Measurements from ENCODE around the gene SPA17.

Gene SPA17

DNA sequence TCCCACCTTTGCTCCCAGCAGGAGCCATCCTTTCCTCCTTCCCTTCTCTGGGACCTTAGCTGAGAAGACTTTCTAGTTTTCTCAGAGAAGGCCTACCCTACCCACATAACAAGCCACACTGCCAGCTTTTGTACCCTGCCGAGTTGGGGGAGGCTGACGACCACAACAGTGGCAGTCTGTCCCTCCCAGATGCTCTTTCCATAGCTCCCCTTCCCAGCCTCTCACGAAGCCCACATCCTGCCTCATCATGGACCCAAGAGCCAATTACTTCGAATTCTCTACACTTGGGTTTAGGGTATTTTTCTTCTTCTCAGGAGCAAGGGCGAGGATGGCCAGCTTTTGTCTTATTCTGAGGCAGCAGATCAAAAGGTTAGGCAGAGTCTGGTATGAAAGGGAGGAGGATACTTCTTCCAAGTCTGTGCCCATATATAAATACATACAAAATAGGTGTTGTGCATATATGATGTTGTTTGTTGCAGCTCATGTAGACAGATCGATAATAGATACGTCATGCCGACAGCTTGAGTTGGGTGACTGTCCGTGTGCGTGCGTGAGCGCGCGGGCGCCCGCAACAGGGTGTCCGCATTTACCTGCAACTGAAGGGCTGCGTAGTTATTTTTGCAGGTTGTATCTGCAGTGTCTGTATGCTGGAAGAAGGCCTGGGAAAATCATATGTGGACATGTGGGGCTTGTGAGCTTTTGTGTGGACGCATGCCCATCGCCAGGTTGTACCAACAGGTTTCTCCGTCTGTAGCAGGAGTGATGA, 65.2 kb downstream of the SPA17 start:
- no peaks in the 10 kb centered on the region for H3K36me3 ChIP-seq
- peak overlapping the region; percentile 30 to 66 for H3K27ac ChIP-seq
- no peaks in the 10 kb centered on the region for H3K27me3 ChIP-seq
- TF ChIP-seq, protein P1, sequence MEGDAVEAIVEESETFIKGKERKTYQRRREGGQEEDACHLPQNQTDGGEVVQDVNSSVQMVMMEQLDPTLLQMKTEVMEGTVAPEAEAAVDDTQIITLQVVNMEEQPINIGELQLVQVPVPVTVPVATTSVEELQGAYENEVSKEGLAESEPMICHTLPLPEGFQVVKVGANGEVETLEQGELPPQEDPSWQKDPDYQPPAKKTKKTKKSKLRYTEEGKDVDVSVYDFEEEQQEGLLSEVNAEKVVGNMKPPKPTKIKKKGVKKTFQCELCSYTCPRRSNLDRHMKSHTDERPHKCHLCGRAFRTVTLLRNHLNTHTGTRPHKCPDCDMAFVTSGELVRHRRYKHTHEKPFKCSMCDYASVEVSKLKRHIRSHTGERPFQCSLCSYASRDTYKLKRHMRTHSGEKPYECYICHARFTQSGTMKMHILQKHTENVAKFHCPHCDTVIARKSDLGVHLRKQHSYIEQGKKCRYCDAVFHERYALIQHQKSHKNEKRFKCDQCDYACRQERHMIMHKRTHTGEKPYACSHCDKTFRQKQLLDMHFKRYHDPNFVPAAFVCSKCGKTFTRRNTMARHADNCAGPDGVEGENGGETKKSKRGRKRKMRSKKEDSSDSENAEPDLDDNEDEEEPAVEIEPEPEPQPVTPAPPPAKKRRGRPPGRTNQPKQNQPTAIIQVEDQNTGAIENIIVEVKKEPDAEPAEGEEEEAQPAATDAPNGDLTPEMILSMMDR (IDR thresholded peaks at IDR 0.05), result no peak
- H3K4me3 ChIP-seq, result peak overlapping the region; percentile 62 to 64
- no peak for DNase-seq
- H3K4me1 ChIP-seq, result peaks cover 0 to 44% (median 19%) of the 10 kb centered on the region in 4 donors
- intact Hi-C loops (cut with DNase I; ENCODE audit: low total_unique reads), result no loop called here
- H3K9me3 ChIP-seq, result no peaks in the 10 kb centered on the region

DNA sequence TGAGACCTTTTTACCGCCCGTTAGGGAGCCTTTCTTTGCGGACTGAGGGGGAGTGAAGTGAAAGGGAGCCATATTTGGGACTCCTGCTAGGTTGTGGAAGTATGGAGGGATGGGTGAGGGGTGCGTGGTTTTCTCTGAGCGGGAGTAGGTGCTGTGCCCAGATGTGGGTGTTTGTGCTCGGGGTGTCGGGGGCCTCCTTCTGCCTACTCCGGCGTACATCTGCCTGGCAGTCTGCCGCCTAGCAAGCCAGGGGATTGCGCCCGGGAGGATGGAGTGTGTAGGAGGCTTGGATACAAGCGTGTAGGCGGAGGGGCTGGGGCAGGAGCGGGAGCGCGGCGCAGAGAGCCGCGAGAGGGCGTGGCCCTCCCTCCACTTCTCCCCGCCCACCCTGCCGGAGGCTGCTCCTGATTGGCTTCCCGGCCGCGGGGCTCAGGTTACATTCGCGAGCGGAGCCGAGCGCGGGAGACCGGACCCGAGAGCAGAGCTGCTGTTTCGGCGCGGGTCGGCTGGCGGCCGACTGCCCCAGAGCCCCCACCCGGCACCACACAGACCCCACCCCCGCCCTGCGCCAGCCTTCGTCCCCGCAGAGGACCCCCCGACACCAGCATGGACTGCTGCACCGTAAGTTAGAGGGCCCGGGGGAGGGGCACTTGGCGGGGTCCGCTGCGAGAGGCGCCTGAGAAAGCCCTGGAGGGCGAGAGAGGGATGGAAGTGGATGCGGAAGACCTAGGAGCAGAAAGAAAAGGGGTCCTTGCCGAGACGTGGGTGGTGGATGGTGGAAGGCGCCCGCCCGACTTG, 66.0 kb downstream of the SPA17 start, which contains the start of gene NRGN:
TSS of gene NRGN (plus strand) at position 464 of the 798 bp plus-strand sequence. CDS start at position 607, 143 bp downstream.
- intact Hi-C loops (cut with DNase I; ENCODE audit: low total_unique reads), result loop anchor here (10.0 kb wide), 1 partner anchor 55 kb away; no protein-coding TSS in a partner anchor
- Histone ChIP-seq H3K27me3 (no peaks in the 10 kb centered on the region), H3K27ac (peak within 1 kb of the TSS; percentile 34 to 66), H3K9me3 (no peaks in the 10 kb centered on the region), H3K4me3 (peak within 1 kb of the TSS; percentile 62 to 64), H3K36me3 (no peaks in the 10 kb centered on the region), H3K4me1 (peaks cover 0 to 44% (median 19%) of the 10 kb centered on the region in 4 donors)
- DNase-seq, result peak; percentile 94 to 95
- TF ChIP-seq, protein P1 (IDR thresholded peaks at IDR 0.05), result no peak

DNA sequence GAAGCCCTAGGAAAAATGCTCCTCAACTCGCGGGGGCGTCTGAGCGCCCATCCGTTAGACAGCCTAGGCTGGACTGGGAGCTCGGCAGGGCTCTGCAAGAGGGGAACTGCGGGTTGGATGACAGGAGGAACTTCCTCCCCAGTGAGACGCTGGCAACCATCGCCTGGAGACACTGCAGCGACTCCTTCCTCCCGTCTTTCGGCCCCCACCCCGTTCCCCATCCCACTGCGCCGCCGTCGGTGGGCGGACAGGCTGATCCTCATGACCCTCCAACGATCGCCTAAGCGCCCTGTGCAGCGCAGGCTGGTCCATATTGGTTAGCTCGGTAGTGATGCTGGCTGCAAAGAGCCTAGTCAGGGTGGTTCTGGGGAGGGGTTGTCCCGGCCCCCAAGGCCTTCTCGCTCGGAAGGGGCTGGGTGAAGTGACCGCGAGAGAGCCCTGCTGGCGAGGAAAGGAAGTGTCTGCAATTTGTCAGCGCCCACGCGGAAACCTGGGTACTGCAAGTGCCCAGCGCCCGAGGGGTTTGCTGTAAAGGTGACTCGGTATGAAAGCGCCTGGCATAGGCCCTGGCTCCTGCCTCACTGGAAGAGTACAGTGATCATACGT, 66.7 kb downstream of the SPA17 start:
- Histone ChIP-seq H3K27me3 (no peaks in the 10 kb centered on the region), H3K9me3 (no peaks in the 10 kb centered on the region), H3K4me3 (peak overlapping the region; percentile 62 to 64), H3K27ac (peak overlapping the region; percentile 33 to 66), H3K36me3 (no peaks in the 10 kb centered on the region), H3K4me1 (peaks cover 0 to 45% (median 21%) of the 10 kb centered on the region in 4 donors)
- intact Hi-C loops (cut with DNase I; ENCODE audit: low total_unique reads), result loop anchor here (10.0 kb wide), 1 partner anchor 54 kb away; no protein-coding TSS in a partner anchor
- TF ChIP-seq, protein P1 (IDR thresholded peaks at IDR 0.05), result peak; percentile 71 to 72
- DNase-seq, result no peak

DNA sequence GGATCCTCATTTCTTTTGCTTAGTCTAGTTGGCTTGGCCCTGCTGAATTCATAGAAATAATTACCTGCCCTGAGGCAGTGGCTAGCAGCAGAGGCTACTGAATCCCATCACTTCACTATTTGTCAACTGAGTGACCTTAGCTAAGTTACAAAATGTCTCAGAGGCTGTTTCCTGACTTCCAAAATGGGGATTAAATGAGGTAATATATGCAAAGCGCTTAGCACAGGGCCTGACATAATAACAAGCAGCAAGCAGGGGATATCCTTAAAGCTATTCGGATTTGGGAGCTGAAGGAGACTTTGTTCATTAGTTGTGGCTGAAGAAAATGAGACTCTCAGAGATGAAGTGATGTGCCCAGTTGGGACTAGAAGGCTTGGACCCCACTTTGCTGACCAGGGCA, 68.9 kb downstream of the SPA17 start:
- Histone ChIP-seq H3K9me3 (no peaks in the 10 kb centered on the region), H3K27ac (no peak overlapping the region), H3K27me3 (no peaks in the 10 kb centered on the region), H3K4me1 (peaks cover 0 to 48% (median 22%) of the 10 kb centered on the region in 4 donors), H3K36me3 (no peaks in the 10 kb centered on the region), H3K4me3 (no peak overlapping the region)
- intact Hi-C loops (cut with DNase I; ENCODE audit: low total_unique reads), result loop anchor here (10.0 kb wide), 1 partner anchor 52 kb away; no protein-coding TSS in a partner anchor
- TF ChIP-seq, protein P1 (IDR thresholded peaks at IDR 0.05), result no peak
- no peak for DNase-seq

DNA sequence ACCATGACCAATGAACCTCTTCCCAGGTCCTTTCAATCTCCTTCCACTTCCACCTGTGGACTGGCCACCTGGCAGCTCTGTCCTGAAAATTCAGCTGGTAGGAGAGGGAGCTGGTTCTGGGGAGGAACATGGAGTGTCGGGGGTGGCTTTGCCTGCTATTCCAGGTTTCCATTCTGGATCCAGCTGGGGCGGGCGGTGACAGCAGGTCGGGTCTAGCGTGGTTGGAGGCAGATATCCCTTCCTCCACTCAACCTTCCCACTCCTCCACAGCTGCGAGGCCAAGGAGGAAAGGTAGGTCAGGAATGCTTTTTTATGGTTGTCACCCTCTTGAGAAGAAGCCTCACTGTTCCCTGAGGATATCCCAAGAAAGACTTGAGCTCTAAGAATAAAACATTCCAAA, 69.3 kb downstream of the SPA17 start:
- Histone ChIP-seq H3K27me3 (no peaks in the 10 kb centered on the region), H3K9me3 (no peaks in the 10 kb centered on the region), H3K4me3 (no peak overlapping the region), H3K4me1 (peaks cover 0 to 51% (median 22%) of the 10 kb centered on the region in 4 donors), H3K36me3 (no peaks in the 10 kb centered on the region), H3K27ac (no peak overlapping the region)
- no peak for DNase-seq
- TF ChIP-seq, protein P1 (IDR thresholded peaks at IDR 0.05), result no peak
- intact Hi-C loops (cut with DNase I; ENCODE audit: low total_unique reads), result loop anchor here (10.0 kb wide), 1 partner anchor 52 kb away; no protein-coding TSS in a partner anchor
